Stimulated activated CD8-positive, alpha-beta memory T cell treated with anti-CD3 and anti-CD28 coated beads, Interleukin-12 subunit alpha, Interleukin-12 subunit beta, amount 100 ng/mL, for 4 hours (primary cell): Measurements from ENCODE around the gene KLF8.
"Not testable (repeated sequence)": the region's sequence is repeated elsewhere in the genome, so short reads cannot be mapped to it uniquely, and the experiment has no call there.

Experiments
- DNase-seq: peaks from one replicate; pipeline ENCODE4 v3.0.0-alpha.2; 2020; ENCODE audit warnings: low read depth

KLF8 gene

GRCh38 chrX:56232221-56233082 lies at the start of gene KLF8:
Gene KLF8 (plus strand): TSS chrX:56232356. CDS start chrX:56233335, 979 bp downstream.
- DNase-seq = no peak

- not testable (repeated sequence) for DNase-seq
Measured at GRCh38 chrX:56206945-56207344, 25.2 kb upstream of the KLF8 start.

DNA sequence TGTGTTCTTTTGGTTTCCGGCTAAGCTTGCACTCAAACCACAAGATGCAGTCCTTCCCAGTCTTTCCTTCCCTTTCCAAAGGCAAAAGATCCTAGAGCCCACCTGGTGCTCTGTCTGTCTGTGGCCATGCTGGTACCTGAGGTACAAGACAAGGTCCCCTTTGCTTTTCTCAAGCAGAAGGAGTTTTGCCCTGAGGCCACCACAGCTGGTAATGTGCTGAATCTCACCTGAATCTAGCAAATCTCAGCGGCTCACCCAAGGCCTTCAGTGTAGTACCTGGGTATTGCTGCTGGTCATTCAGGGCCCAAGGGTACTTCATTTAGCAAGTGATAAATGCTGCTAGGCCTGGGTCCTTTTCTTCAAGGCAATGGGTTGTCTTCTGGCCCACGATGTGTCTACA lies 20.5 kb upstream of the KLF8 start:
- DNase-seq = no peak

DNA sequence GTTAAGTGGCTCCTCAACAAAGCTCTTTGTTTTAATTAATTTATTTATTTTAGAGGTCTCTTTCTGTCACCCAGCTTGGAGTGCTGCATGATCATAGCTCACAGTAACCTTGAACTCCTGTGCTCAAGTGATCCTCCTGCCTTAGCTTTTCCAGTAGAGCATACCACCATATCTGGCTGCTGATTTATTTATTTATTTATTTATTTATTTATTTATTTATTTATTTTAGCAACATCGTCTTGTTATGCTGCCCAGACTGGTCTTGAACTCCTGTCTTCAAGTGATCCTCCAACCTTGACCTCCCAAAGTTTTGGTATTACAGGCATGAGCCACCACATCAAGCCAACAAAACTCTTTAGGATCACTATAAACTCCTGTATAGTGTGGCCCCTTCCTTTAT lies 15.8 kb upstream of the KLF8 start:
- DNase-seq = no peak

GRCh38 chrX:56219700-56220099 lies 12.5 kb upstream of the KLF8 start:
- no peak for DNase-seq

- DNase-seq = no peak
Measured at GRCh38 chrX:56221101-56221500, 11.1 kb upstream of the KLF8 start.

DNA sequence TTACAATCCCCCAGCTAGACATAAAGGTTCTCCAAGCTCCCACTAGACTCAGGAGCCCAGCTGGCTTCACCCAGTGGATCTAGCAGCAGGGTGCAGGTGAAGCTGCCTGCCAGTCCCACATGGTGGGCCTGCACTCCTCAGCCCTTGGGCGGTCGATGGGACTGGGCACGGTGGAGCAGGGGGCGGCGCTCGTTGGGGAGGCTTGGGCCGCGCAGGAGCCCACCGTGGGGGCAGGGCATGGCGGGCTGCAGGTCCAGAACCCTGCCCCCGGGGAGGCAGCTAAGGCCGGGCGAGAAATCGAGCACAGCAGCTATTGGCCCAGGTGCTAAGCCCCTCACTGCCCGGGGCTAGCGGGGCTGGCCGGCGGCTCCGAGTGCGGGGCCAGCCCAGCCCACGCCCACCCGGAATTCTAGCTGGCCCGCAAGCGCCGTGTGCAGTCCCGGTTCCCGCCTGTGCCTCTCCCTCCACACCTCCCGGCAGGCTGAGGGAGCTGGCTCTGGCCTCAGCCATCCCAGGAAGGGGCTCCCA lies 9.6 kb upstream of the KLF8 start:
- DNase-seq = no peak

- no peak for DNase-seq
Measured at GRCh38 chrX:56226980-56227379, 5.2 kb upstream of the KLF8 start.

DNA sequence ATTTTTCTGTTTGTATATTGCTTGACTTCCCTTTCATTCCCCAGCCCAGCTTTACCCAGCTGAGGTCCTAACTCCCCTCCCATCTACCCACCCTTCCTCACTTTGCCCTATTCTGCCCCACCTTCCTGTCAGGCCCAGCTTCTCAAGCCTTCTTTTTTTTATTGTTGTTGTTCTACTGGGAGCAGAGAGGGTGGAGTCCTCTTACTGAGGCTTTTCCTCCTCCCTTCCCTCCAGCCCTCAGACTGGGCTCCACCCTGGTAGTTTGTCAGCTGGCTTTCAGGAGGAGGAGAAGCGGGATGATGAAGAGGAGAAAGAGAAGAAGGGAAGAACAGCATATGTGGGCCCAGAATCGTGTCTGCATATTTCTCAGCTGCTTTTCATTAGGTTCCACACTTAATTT lies 3.2 kb upstream of the KLF8 start:
- no peak for DNase-seq

DNA sequence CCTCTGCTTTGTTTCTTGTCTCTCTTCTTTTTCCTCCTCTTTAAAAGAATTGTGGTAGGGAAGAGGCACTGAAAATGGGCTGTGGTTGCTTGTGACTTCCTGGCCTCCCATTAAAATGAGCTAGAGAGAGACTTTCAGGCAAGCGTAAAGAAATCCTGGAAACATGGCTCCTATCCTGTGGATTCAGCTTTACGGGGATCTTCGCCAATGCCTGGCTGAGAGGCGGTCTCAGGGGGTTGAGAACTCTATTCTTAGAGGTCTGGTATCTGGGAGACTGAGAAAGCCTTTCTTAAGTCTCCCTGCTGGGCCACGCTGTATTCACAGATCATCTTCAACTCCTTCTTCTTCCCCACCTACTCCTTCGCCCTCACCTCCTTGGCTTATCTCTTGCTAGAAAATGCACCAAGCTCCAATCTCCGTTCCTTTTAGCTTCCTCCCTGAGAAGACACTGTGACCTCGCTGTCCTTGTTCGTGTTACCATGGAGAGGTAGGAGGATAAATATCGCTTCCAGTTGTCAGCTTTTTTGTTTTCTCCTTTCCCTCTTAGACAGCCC lies 542 bp upstream of the KLF8 start:
- no peak for DNase-seq

GRCh38 chrX:56233100-56233499 lies 944 bp downstream of the KLF8 start:
- DNase-seq = no peak

DNA sequence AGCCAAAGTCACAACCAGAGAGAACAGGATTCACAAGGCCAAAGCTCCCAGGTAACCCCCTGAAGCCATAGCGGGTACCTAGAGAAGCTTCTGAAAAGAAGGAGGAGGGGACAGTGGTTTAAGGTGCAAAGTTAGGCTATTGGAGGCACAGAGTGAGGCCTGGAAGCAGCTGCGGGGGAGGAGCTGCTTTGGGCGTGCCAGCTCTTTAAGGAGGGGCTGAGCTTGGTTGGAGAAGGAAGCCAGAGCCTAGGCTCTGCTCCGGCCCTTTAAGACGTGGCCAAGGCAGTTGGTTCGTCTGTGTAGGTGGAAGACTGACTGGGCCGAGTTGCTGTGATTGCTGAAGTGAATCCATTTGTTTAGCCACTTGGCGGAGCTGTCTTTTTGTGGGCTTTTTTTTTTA lies 1.5 kb downstream of the KLF8 start:
- no peak for DNase-seq

GRCh38 chrX:56248492-56248891 lies 16.3 kb downstream of the KLF8 start:
- no peak for DNase-seq

GRCh38 chrX:56253832-56254703 lies 21.9 kb downstream of the KLF8 start:
- DNase-seq = no peak

- no peak for DNase-seq
Measured at GRCh38 chrX:56268888-56269287, 36.7 kb downstream of the KLF8 start.

DNA sequence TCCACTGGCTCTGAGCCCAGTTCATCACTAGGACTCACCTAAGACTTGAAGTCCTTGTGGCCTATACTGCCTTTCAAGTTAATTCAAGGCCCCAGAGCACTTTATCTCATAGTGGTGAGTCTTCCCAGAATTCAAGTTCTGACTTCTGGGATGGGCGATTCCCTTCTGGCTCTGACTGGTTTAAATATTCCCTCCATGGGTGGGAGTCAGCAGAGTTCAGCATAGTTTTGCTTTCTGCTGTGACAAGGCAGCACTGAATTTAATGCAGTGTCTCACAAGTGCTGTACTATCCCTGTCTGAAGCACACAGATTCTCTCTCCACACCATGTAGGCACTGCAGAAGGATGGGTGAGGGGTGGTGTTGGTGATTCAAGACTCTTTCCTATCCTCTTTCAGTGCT lies 46.5 kb downstream of the KLF8 start:
- no peak for DNase-seq

- no peak for DNase-seq
Measured at GRCh38 chrX:56279863-56280262, 47.7 kb downstream of the KLF8 start.

DNA sequence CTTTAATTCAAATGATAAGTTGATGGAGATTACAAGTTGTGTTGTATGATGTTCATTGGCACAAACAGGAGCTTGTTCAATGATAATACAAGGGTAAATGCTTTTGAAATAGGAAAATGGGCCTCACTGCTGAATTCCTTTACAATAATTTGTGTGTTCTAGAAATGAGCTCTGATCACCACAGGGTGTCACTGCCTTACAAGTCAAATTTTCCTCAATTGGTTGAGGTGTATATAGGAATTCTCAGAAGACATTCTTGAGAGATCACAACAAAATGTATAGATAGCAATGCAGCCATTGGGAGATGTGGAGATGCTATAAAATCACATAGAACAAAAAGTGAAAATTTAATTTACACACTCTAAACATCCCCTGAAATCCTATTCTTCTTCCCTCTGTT lies 49.6 kb downstream of the KLF8 start:
- no peak for DNase-seq

DNA sequence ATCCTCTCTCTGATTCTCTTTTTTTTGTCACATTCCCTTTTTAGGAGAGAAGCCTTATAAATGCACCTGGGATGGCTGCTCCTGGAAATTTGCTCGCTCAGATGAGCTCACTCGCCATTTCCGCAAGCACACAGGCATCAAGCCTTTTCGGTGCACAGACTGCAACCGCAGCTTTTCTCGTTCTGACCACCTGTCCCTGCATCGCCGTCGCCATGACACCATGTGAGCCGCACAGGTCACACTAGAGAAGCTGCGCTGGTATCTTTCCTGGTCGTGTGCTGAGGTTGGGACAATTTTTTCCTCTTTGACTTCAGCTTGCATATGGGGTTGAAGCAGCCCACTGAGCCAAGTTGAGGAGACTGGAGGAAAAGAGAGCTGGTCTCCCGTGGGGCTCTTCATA lies 52.1 kb downstream of the KLF8 start:
- DNase-seq = no peak

DNA sequence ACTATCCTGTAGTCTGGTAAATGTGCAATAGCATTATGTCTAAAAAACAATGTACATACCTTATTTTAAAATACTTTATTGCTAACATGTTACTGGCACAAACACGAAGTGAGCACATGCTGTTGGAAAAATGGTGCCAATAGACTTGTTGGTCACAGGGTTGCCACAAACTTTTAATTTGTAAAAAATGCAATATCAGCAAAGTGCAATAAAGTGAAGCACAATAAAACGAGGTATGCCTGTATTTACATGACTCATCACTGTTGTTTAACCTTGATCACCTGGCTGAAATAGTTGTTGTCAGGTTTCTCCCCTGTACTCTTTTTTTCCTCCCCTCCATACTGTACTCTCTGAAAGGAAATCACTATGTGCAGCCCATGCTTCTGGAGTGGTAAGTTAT lies 56.5 kb downstream of the KLF8 start:
- DNase-seq = no peak

DNA sequence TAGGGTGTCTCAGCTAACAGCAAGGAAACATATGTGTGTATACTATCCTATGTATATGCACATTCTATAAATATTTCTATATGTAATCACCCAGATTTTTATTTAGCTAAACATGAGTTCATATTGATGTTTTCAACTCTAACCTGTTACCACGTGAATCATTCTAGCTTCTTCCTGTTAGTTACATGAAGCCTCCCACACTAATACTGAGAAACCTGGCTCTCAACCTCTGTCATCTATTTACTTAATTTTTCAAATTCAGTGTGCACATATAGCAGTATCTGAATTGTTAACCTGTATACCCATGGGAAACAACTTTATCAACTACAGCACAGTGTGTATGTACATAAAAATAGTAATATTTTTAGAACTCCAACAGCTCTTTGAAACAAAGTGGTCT lies 57.3 kb downstream of the KLF8 start:
- DNase-seq = no peak

GRCh38 chrX:56308726-56309125 lies 76.6 kb downstream of the KLF8 start:
- no peak for DNase-seq

GRCh38 chrX:56309881-56310280 lies 77.7 kb downstream of the KLF8 start:
- DNase-seq = no peak
